C4-2B (cell line): Measurements from ENCODE around the gene DDX42.

Experiments
- H3K27ac ChIP-seq: fragments of 450-650 bp; 2 replicates; pipeline ENCODE4 v1.5.1; 2017
- CTCF ChIP-seq: fragments of 450-650 bp; conservative IDR thresholded peaks from 2 replicates; pipeline ENCODE4 v1.5.1; 2017; ENCODE audit warnings: mild to moderate bottlenecking
- ZFX ChIP-seq: fragments of 450-650 bp; IDR thresholded peaks from 2 replicates; pipeline ENCODE4 v1.6.1; 2017

The DDX42 gene

DNA sequence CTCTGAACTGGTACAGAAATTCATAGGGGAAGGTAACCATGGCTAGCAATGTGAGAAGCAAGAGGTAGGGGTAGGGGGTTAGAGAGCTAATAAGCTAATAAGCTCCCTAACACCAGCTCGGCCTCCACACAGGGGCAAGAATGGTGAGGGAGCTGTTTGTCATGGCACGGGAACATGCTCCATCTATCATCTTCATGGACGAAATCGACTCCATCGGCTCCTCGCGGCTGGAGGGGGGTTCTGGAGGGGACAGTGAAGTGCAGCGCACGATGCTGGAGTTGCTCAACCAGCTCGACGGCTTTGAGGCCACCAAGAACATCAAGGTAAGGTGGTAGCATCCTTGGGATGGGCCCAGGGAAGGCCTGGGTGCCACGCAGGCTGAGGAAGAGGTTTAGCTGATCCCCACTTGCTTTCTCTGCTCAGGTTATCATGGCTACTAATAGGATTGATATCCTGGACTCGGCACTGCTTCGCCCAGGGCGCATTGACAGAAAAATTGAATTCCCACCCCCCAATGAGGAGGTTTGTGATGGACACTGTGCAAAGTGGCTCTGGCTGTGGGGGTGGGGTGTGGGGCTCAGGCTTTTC, 57.0 kb downstream of the DDX42 start:
- no peak overlapping the region for H3K27ac ChIP-seq
- TF ChIP-seq CTCF (no peak), ZFX (no peak)

DNA sequence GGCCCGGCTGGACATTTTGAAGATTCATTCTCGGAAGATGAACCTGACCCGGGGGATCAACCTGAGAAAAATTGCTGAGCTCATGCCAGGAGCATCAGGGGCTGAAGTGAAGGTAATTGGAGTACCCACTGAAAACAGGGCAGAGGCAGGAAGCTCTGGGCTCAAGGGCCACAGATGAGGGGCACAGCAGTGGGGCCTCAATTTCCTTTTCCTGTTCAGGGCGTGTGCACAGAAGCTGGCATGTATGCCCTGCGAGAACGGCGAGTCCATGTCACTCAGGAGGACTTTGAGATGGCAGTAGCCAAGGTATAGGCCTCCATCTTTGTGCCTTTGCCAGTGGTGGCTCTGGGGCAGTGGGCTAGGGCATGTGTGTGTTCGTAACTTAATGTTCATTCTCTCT, 57.5 kb downstream of the DDX42 start:
- TF ChIP-seq CTCF (no peak), ZFX (no peak)
- H3K27ac ChIP-seq = no peak overlapping the region

DNA sequence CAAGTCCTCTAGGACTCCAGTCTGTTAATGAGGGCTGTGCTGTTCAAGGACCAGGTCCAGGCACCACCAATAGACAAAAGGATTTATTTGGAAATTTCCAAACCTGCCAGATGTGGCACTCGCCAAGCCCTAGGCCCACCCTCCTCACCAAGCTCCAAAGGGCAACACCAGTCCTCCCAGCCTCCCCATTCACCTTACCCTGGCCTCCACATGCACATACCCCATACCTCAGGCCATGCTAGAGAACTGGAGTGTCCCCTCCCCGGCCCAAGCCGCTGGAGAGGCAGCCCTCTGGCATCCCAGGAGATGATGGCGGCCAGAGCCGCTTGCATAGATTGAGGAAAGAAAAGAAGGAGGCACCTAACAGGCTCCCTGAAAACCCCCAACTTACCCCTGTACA, 58.0 kb downstream of the DDX42 start:
- TF ChIP-seq ZFX = no peak
- no peak for TF ChIP-seq CTCF
- no peak overlapping the region for H3K27ac ChIP-seq

GRCh38 chr17:63832455-63832854, 58.5 kb downstream of the DDX42 start:
- no peak overlapping the region for H3K27ac ChIP-seq

GRCh38 chr17:63833026-63833740, 59.2 kb downstream of the DDX42 start:
- TF ChIP-seq ZFX (no peak), CTCF (no peak)
- H3K27ac ChIP-seq = no peak overlapping the region

More at GRCh38 chr17:63832455-63832854, 58.5 kb downstream of the DDX42 start:
- TF ChIP-seq CTCF (no peak), ZFX (no peak)

DNA sequence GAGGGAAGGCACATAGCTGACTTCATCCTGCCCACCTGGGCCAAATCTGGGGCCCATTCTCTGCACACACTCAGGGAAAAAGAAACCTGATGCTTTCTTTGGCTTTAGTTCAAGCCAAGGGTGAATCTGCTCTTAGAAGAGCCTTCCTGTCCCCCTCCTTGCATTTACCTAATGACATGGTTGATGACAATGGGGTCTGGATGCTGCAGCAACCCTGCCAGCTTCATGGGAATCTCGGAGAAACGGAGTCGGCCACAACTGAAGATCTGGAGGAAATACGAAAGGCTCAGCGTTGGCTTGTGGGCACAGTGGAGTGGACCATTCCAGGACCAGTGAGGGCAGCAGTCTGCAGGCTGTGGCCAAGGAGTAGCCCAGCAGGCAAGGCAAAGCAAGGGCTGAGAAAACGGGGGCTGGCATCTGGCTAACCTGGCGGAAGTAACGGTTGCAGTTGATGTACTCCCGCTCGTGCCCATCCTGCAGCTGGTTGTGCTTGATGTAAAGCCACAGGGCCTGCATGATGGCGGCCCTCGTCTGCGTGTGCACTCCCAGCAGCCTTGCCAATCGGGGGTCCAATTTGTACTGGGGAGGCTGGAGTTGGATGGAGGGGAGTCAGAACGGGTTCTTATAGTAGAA, 59.9 kb downstream of the DDX42 start:
- H3K27ac ChIP-seq = no peak overlapping the region; the same call in 1 of the 2 replicates
- TF ChIP-seq CTCF (no peak), ZFX (no peak)

DNA sequence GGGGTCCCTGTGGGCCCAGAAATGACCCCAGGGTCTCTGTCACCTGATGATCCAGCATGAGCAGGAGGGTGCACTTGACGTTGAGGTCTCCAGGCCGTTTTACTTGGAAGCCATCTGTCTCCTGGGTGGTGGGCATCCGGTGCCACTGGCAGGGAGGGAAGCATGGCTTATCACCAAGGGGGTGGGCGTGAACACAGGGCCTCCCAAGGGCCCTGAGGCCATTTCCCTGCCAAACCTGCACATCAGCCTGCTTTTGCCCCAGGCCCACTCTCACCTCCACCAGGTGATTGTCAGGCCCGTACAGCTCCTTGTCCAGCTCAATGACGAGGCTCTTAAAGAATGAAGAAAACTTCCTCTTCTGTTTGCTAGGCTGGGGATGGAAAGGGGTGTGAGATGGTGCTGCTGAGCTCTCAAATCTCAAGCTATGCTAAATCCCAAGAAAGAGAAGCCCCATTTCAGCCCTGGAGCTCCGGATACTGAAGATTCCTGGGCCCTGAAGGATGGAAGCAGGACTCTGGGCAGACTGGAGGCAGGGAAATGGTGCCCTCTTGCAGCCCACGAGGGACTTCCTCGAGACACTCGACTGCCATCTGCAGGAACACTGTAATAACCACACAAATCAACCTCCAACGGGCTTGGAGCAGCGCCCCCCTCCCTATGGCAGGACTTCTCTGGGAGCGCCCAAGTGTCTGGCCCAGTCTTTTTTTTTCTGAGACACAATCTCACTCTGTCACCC, 60.6 kb downstream of the DDX42 start:
- TF ChIP-seq ZFX (no peak), CTCF (peak; percentile 85)
- peak overlapping the region; percentile 1; the same call in 1 of the 2 replicates for H3K27ac ChIP-seq
